ENCODE results near the gene SF3B6. TPM values are rescaled to one million over a fixed set of nuclear protein-coding genes. Genes with fewer than 3 reads are reported as not detected.

SF3B6 gene
- total and polyA plus RNA-seq, 2 of the 4 experiments (the other 2 are of a cell fraction): 143 to 191 TPM

DNA sequence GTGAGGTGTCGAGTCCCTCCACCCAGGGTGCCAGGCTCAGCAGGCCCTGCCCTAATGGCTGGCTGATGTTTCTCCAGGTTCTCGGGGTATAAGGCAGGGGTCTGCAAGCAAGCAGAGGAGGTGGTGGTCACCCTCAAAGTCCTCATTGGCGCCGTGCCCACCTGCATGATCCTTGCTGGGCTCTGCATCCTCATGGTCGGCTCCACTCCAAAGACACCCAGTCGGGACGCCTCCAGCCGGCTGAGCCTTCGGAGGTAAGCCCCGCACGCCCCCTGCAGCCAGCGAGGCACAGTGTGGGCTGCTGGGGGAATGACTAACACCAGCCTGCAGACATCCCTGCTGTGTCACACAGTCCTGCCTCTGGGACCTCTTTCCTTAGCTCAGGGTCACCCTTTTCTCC lies 52.1 kb downstream of the SF3B6 start:
- in situ Hi-C loops (cut with MboI; ENCODE audit: low sequenced_read_pairs) (no loop called here), dilution Hi-C loops (cut with HindIII; ENCODE audit: low sequenced_read_pairs, unreplicated experiment) (no loop called here), intact Hi-C loops (cut with micrococcal nuclease) (no loop called here)
- Histone ChIP-seq H2AK9ac (replicated peaks; ENCODE audit: low read depth, low read length, poor library complexity) (peak overlapping the region; percentile 3), H2AK5ac (ENCODE audit: low read depth, low read length) (no peak overlapping the region), H4K8ac (ENCODE audit: low read depth in 2 of 2, low read length in 2 of 2) (no peak overlapping the region), H3K4me1 (ENCODE audit: control insufficient read depth, insufficient read depth, low read length) (no peaks in the 10 kb centered on the region), H3K27ac (ENCODE audit: insufficient read depth, low read length) (no peak overlapping the region), H2BK5ac (ENCODE audit: low read depth, low read length, poor library complexity, severe bottlenecking) (no peak overlapping the region), H3K4ac (ENCODE audit: low read depth, low read length) (no peak overlapping the region), H2BK15ac (ENCODE audit: low read depth, low read length) (no peak overlapping the region), H3K9me1 (ENCODE audit: insufficient read depth, low read length) (0 out of 2 replicates have a peak, but pooled peaks cover 9% of the 10 kb centered on the region), H3K79me1 (ENCODE audit: low read depth in 1 of 2, low read length in 2 of 2) (peaks cover 0 to 12% of the 10 kb centered on the region in 2 experiments; a peak in 2 of 4 replicates), H3K56ac (ENCODE audit: extremely low read depth, insufficient read depth, low read length) (no peak overlapping the region), H2BK20ac (ENCODE audit: low read depth, low read length) (no peak overlapping the region), H3K18ac (ENCODE audit: low read depth, low read length) (no peak overlapping the region), H4K5ac (ENCODE audit: low read depth, low read length) (no peak overlapping the region), H3K27me3 (ENCODE audit: control insufficient read depth, insufficient read depth, low read length) (no peaks in the 10 kb centered on the region), H3K23ac (ENCODE audit: low read depth, low read length) (no peak overlapping the region), H2BK120ac (ENCODE audit: low read depth, low read length) (no peak overlapping the region), H4K20me1 (ENCODE audit: insufficient read depth, low read length) (no peaks in the 10 kb centered on the region; the same call in 1 of the 2 replicates), H3K4me3 (ENCODE audit: insufficient read depth, low read depth, low read length) (no peak overlapping the region), H2AFZ (replicated peaks; ENCODE audit: low read length, poor library complexity) (peak overlapping the region; percentile 71), H3K9ac (ENCODE audit: low read depth, low read length) (no peak overlapping the region), H3K36me3 (ENCODE audit: control insufficient read depth, insufficient read depth, low read length) (peaks cover 11% of the 10 kb centered on the region), H3K9me3 (ENCODE audit: control insufficient read depth, insufficient read depth, low read length) (no peaks in the 10 kb centered on the region), H3K14ac (replicated peaks; ENCODE audit: low read depth, low read length) (no peak overlapping the region), H3K4me2 (ENCODE audit: low read depth, low read length) (no peak overlapping the region), H4K91ac (ENCODE audit: insufficient read depth, low read depth, low read length) (no peak overlapping the region)
- CTCF ChIA-PET: no interaction called here
- peak; percentile 36 for DNase-seq
- TF ChIP-seq FOS (IDR thresholded peaks at IDR 0.05; ENCODE audit: low read depth, low read length) (no peak), SMC3 (IDR thresholded peaks at IDR 0.05; ENCODE audit: low read depth, low read length) (peak; percentile 38), RCOR1 (IDR thresholded peaks at IDR 0.05; ENCODE audit: insufficient replicate concordance, low read length) (no peak), MAFK (IDR thresholded peaks at IDR 0.05; ENCODE audit: low read depth, low read length) (no peak), RAD21 (IDR thresholded peaks at IDR 0.05; ENCODE audit: low read length) (peak; percentile 68), RFX5 (IDR thresholded peaks at IDR 0.05; ENCODE audit: low read depth, low read length) (no peak), NFE2L2 (IDR thresholded peaks at IDR 0.05; ENCODE audit: low read depth, low read length) (no peak), BHLHE40 (IDR thresholded peaks at IDR 0.05; ENCODE audit: low read depth, low read length) (no peak), MXI1 (IDR thresholded peaks at IDR 0.05; ENCODE audit: borderline replicate concordance, low read depth, low read length) (no peak), CEBPB (IDR thresholded peaks at IDR 0.05; ENCODE audit: low read depth, low read length) (no peak), CHD1 (IDR thresholded peaks at IDR 0.05; ENCODE audit: low read depth, low read length) (no peak)
- TF ChIP-seq, protein P1, sequence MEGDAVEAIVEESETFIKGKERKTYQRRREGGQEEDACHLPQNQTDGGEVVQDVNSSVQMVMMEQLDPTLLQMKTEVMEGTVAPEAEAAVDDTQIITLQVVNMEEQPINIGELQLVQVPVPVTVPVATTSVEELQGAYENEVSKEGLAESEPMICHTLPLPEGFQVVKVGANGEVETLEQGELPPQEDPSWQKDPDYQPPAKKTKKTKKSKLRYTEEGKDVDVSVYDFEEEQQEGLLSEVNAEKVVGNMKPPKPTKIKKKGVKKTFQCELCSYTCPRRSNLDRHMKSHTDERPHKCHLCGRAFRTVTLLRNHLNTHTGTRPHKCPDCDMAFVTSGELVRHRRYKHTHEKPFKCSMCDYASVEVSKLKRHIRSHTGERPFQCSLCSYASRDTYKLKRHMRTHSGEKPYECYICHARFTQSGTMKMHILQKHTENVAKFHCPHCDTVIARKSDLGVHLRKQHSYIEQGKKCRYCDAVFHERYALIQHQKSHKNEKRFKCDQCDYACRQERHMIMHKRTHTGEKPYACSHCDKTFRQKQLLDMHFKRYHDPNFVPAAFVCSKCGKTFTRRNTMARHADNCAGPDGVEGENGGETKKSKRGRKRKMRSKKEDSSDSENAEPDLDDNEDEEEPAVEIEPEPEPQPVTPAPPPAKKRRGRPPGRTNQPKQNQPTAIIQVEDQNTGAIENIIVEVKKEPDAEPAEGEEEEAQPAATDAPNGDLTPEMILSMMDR (conservative IDR thresholded peaks at IDR 0.05; ENCODE audit: low read depth, low read length): peak; percentile 59
- TF ChIP-seq, protein P2, sequence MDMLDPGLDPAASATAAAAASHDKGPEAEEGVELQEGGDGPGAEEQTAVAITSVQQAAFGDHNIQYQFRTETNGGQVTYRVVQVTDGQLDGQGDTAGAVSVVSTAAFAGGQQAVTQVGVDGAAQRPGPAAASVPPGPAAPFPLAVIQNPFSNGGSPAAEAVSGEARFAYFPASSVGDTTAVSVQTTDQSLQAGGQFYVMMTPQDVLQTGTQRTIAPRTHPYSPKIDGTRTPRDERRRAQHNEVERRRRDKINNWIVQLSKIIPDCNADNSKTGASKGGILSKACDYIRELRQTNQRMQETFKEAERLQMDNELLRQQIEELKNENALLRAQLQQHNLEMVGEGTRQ (IDR thresholded peaks at IDR 0.05; ENCODE audit: low read depth, low read length): no peak
- TF ChIP-seq, protein P3, sequence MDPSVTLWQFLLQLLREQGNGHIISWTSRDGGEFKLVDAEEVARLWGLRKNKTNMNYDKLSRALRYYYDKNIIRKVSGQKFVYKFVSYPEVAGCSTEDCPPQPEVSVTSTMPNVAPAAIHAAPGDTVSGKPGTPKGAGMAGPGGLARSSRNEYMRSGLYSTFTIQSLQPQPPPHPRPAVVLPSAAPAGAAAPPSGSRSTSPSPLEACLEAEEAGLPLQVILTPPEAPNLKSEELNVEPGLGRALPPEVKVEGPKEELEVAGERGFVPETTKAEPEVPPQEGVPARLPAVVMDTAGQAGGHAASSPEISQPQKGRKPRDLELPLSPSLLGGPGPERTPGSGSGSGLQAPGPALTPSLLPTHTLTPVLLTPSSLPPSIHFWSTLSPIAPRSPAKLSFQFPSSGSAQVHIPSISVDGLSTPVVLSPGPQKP (IDR thresholded peaks at IDR 0.05; ENCODE audit: borderline replicate concordance, low read depth, low read length): no peak
- WGBS, 2 experiments (ENCODE audit: extremely low coverage in 2 of 2, insufficient read length in 1 of 2): 59% methylated on average over 12 of the region's 12 CpGs; no CpG with 5 or more reads in 1 of the 2 experiments
- POLR2A ChIA-PET (ENCODE audit: unreplicated experiment): no interaction called here
- ATAC-seq (ENCODE audit: low read depth): peak; percentile 85
- no TSS peak for BruUV-seq (replicated peaks)
